ENCODE data around the gene HEATR5B. TPM values are rescaled to one million over a fixed set of nuclear protein-coding genes. Genes with fewer than 3 reads are reported as not detected.

Gene HEATR5B
- total RNA-seq, 1 experiment from 2014 or later, result 13.1 TPM

- H3K4me1 ChIP-seq (ENCODE audit: insufficient read depth, low read length, poor library complexity, severe bottlenecking), result no peaks in the 10 kb centered on the region
- no peaks in the 10 kb centered on the region for H3K27me3 ChIP-seq (replicated peaks; ENCODE audit: insufficient read depth, low read depth, low read length, poor library complexity)
- intact Hi-C loops (cut with micrococcal nuclease; ENCODE audit: unreplicated experiment), result no loop called here
- no peaks in the 10 kb centered on the region for H3K9me3 ChIP-seq (ENCODE audit: low read depth, low read length, poor library complexity, severe bottlenecking)
- no TSS peak for BruUV-seq (replicated peaks)
- DNase-seq (ENCODE audit: low spot score), result no peak
- ChIA-PET POLR2A (ENCODE audit: low non-redundant PET) (no interaction called here), CTCF (no interaction called here)
- H3K4me3 ChIP-seq (ENCODE audit: low read depth, low read length, poor library complexity, severe bottlenecking), result no peak overlapping the region
- H3K27ac ChIP-seq (ENCODE audit: low read depth, low read length, poor library complexity, severe bottlenecking), result no peak overlapping the region
- TF ChIP-seq EZH2 (IDR thresholded peaks at IDR 0.05; ENCODE audit: borderline replicate concordance, low read depth, low read length, poor library complexity, severe bottlenecking), result no peak
- TF ChIP-seq, protein P1, sequence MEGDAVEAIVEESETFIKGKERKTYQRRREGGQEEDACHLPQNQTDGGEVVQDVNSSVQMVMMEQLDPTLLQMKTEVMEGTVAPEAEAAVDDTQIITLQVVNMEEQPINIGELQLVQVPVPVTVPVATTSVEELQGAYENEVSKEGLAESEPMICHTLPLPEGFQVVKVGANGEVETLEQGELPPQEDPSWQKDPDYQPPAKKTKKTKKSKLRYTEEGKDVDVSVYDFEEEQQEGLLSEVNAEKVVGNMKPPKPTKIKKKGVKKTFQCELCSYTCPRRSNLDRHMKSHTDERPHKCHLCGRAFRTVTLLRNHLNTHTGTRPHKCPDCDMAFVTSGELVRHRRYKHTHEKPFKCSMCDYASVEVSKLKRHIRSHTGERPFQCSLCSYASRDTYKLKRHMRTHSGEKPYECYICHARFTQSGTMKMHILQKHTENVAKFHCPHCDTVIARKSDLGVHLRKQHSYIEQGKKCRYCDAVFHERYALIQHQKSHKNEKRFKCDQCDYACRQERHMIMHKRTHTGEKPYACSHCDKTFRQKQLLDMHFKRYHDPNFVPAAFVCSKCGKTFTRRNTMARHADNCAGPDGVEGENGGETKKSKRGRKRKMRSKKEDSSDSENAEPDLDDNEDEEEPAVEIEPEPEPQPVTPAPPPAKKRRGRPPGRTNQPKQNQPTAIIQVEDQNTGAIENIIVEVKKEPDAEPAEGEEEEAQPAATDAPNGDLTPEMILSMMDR (conservative IDR thresholded peaks at IDR 0.05; ENCODE audit: low read depth, low read length), result no peak
- peaks cover 2% of the 10 kb centered on the region for H3K36me3 ChIP-seq (ENCODE audit: insufficient read depth, low read length, poor library complexity, severe bottlenecking)
Measured at GRCh38 chr2:37039580-37039979, 44.6 kb downstream of the HEATR5B start.

GRCh38 chr2:37037771-37038170 is 46.4 kb downstream of the HEATR5B start:
- CTCF ChIA-PET, result no interaction called here
- no TSS peak for BruUV-seq (replicated peaks)
- Histone ChIP-seq H3K4me1 (ENCODE audit: insufficient read depth, low read length, poor library complexity, severe bottlenecking) (no peaks in the 10 kb centered on the region), H3K4me3 (ENCODE audit: low read depth, low read length, poor library complexity, severe bottlenecking) (no peak overlapping the region), H3K27ac (ENCODE audit: low read depth, low read length, poor library complexity, severe bottlenecking) (no peak overlapping the region), H3K9me3 (ENCODE audit: low read depth, low read length, poor library complexity, severe bottlenecking) (no peaks in the 10 kb centered on the region), H3K36me3 (ENCODE audit: insufficient read depth, low read length, poor library complexity, severe bottlenecking) (peaks cover 2% of the 10 kb centered on the region), H3K27me3 (replicated peaks; ENCODE audit: insufficient read depth, low read depth, low read length, poor library complexity) (no peaks in the 10 kb centered on the region)
- no peak for DNase-seq (ENCODE audit: low spot score)
- POLR2A ChIA-PET (ENCODE audit: low non-redundant PET), result no interaction called here
- intact Hi-C loops (cut with micrococcal nuclease; ENCODE audit: unreplicated experiment), result no loop called here
- TF ChIP-seq EZH2 (IDR thresholded peaks at IDR 0.05; ENCODE audit: borderline replicate concordance, low read depth, low read length, poor library complexity, severe bottlenecking), result no peak
- TF ChIP-seq, protein P1 (conservative IDR thresholded peaks at IDR 0.05; ENCODE audit: low read depth, low read length), result no peak

DNA sequence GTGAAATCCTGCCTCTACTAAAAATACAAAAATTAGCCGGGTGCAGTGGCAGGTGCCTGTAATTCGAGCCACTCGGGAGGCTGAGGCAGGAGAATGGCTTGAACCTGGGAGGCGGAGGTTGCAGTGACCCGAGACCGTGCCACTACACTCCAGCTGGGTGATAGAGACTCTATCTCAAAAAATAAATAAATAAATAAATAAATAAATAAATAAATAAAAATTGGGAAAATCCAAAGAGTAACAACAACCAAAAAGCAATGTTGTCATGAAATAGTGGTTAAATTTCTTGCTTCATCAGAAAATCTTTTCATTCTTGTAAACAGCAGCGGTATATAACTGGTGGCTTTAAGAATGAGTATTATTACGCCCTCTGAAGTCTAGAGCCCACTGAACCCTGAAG is 54.4 kb downstream of the HEATR5B start:
- no peak for DNase-seq (ENCODE audit: low spot score)
- CTCF ChIA-PET, result no interaction called here
- no TSS peak for BruUV-seq (replicated peaks)
- H3K9me3 ChIP-seq (ENCODE audit: low read depth, low read length, poor library complexity, severe bottlenecking), result no peaks in the 10 kb centered on the region
- no peaks in the 10 kb centered on the region for H3K4me1 ChIP-seq (ENCODE audit: insufficient read depth, low read length, poor library complexity, severe bottlenecking)
- intact Hi-C loops (cut with micrococcal nuclease; ENCODE audit: unreplicated experiment), result loop anchor here (5.0 kb wide), 1 partner anchor 247 kb away; no protein-coding TSS in a partner anchor
- no peak overlapping the region for H3K4me3 ChIP-seq (ENCODE audit: low read depth, low read length, poor library complexity, severe bottlenecking)
- POLR2A ChIA-PET (ENCODE audit: low non-redundant PET), result no interaction called here
- H3K27ac ChIP-seq (ENCODE audit: low read depth, low read length, poor library complexity, severe bottlenecking), result no peak overlapping the region
- peaks cover 9% of the 10 kb centered on the region for H3K36me3 ChIP-seq (ENCODE audit: insufficient read depth, low read length, poor library complexity, severe bottlenecking)
- no peaks in the 10 kb centered on the region for H3K27me3 ChIP-seq (replicated peaks; ENCODE audit: insufficient read depth, low read depth, low read length, poor library complexity)
- TF ChIP-seq, protein P1 (conservative IDR thresholded peaks at IDR 0.05; ENCODE audit: low read depth, low read length), result no peak
- TF ChIP-seq EZH2 (IDR thresholded peaks at IDR 0.05; ENCODE audit: borderline replicate concordance, low read depth, low read length, poor library complexity, severe bottlenecking), result no peak

Data from A673 (cell line).